Measurements from ENCODE around the gene ITPRIP. TPM values are rescaled to one million over a fixed set of nuclear protein-coding genes. Genes with fewer than 3 reads are reported as not detected.

ITPRIP gene
- total and polyA plus RNA-seq, 5 donors from 2014 or later, result 10.9 to 68.4 (median 13.4) TPM

- Mint-ChIP-seq H3K4me1 (peaks cover 15 to 50% (median 38%) of the 10 kb centered on the region in 4 donors), H3K27me3 (peaks cover 4% of the 10 kb centered on the region), H3K4me3 (peak overlapping the region; percentile 9 to 89 (median 66)), H3K27ac (peak overlapping the region; percentile 1 to 80 (median 77)), H3K36me3 (peaks cover 4% of the 10 kb centered on the region), H3K9me3 (no peaks in the 10 kb centered on the region)
- Histone ChIP-seq H3K27me3 (ENCODE audit: control insufficient read depth, insufficient read depth, low read length) (no peaks in the 10 kb centered on the region), H3K4me3 (ENCODE audit: low read depth, low read length) (no peak overlapping the region), H3K36me3 (ENCODE audit: control insufficient read depth, insufficient read depth, low read length) (peaks cover 20% of the 10 kb centered on the region), H3K9me3 (ENCODE audit: control insufficient read depth in 2 of 2, low read length in 2 of 2) (no peaks in the 10 kb centered on the region), H3K27ac (ENCODE audit: insufficient read depth, low read length, poor library complexity, severe bottlenecking) (peak overlapping the region; percentile 9), H3K4me1 (ENCODE audit: control insufficient read depth, insufficient read depth, low read length, poor library complexity, severe bottlenecking) (peaks cover 22% of the 10 kb centered on the region)
- peak; percentile 35 to 43 for ATAC-seq (ENCODE audit: low read depth in 2 of 2)
- DNase-seq, result peak in 2 of 3 donors; percentile 34 to 59
Measured at GRCh38 chr10:104308439-104308903, 29.8 kb downstream of the ITPRIP start.

- H3K4me3 Mint-ChIP-seq, result peak overlapping the region; percentile 9 to 89 (median 66)
- Histone ChIP-seq H3K36me3 (ENCODE audit: control insufficient read depth, insufficient read depth, low read length) (peaks cover 14% of the 10 kb centered on the region), H3K27ac (ENCODE audit: insufficient read depth, low read length, poor library complexity, severe bottlenecking) (peak overlapping the region; percentile 9), H3K4me3 (ENCODE audit: low read depth, low read length) (no peak overlapping the region), H3K27me3 (ENCODE audit: control insufficient read depth, insufficient read depth, low read length) (no peaks in the 10 kb centered on the region), H3K9me3 (ENCODE audit: control insufficient read depth in 2 of 2, low read length in 2 of 2) (no peaks in the 10 kb centered on the region), H3K4me1 (ENCODE audit: control insufficient read depth, insufficient read depth, low read length, poor library complexity, severe bottlenecking) (peaks cover 22% of the 10 kb centered on the region)
- peak overlapping the region; percentile 1 to 80 (median 77) for H3K27ac Mint-ChIP-seq
- peaks cover 20 to 50% (median 38%) of the 10 kb centered on the region in 4 donors for H3K4me1 Mint-ChIP-seq
- DNase-seq (no peak), ATAC-seq (ENCODE audit: low read depth in 2 of 2) (no peak)
- no peaks in the 10 kb centered on the region for H3K9me3 Mint-ChIP-seq
- no peaks in the 10 kb centered on the region for H3K36me3 Mint-ChIP-seq
- peaks cover 4% of the 10 kb centered on the region for H3K27me3 Mint-ChIP-seq
Measured at GRCh38 chr10:104307576-104308438, 30.5 kb downstream of the ITPRIP start.

DNA sequence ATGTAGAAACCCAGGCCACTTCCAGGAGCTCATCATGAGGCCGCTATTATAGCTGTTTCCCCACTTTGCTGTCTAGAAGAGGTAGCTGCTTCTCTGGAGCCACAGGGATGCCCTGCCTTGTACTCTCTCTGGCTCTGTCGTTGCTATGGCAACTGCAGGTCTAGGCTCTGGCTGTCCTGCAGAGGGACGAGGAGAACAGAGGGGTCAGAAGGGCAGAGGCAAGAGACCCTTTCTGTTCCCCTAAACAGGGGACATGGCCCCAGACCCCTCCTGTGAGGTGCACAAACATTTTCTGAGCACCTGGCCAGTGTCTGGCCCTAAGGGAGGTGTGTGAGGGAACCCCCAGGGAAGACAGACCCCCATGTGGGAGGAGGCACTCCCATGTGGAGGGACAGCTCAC, 31.4 kb downstream of the ITPRIP start:
- Histone ChIP-seq H3K27ac (ENCODE audit: insufficient read depth, low read length, poor library complexity, severe bottlenecking) (no peak overlapping the region), H3K4me3 (ENCODE audit: low read depth, low read length) (no peak overlapping the region), H3K4me1 (ENCODE audit: control insufficient read depth, insufficient read depth, low read length, poor library complexity, severe bottlenecking) (peaks cover 22% of the 10 kb centered on the region), H3K9me3 (ENCODE audit: control insufficient read depth in 2 of 2, low read length in 2 of 2) (no peaks in the 10 kb centered on the region), H3K36me3 (ENCODE audit: control insufficient read depth, insufficient read depth, low read length) (peaks cover 10% of the 10 kb centered on the region), H3K27me3 (ENCODE audit: control insufficient read depth, insufficient read depth, low read length) (no peaks in the 10 kb centered on the region)
- Mint-ChIP-seq H3K4me3 (no peak overlapping the region), H3K27me3 (peaks cover 6% of the 10 kb centered on the region), H3K36me3 (no peaks in the 10 kb centered on the region), H3K4me1 (peaks cover 20 to 44% (median 34%) of the 10 kb centered on the region in 4 donors), H3K9me3 (no peaks in the 10 kb centered on the region), H3K27ac (peak overlapping the region in 1 of 3 donors; percentile 77)
- ATAC-seq (ENCODE audit: low read depth in 2 of 2) (no peak), DNase-seq (no peak)

DNA sequence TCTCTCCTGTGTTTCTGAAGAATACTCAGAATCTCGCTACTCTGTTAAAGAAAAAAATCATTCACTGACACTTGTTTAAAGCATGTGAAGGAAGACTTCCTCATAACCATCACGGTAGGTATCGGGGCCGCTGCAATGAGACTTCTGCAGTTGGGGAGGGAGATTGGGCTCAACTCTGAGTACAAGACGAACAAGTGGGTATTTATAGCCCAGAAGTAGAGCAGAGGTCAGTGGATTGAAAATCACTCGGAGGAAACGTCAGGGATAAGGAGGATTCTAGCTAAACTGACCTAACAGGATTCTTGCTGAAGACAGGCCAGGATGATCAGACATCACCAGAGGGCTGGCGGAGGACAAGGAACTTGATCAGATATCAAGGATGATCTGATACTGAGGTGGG, 33.3 kb downstream of the ITPRIP start:
- no peaks in the 10 kb centered on the region for H3K36me3 Mint-ChIP-seq
- Histone ChIP-seq H3K9me3 (ENCODE audit: control insufficient read depth in 2 of 2, low read length in 2 of 2) (no peaks in the 10 kb centered on the region), H3K4me1 (ENCODE audit: control insufficient read depth, insufficient read depth, low read length, poor library complexity, severe bottlenecking) (peaks cover 22% of the 10 kb centered on the region), H3K4me3 (ENCODE audit: low read depth, low read length) (no peak overlapping the region), H3K27ac (ENCODE audit: insufficient read depth, low read length, poor library complexity, severe bottlenecking) (no peak overlapping the region), H3K36me3 (ENCODE audit: control insufficient read depth, insufficient read depth, low read length) (no peaks in the 10 kb centered on the region), H3K27me3 (ENCODE audit: control insufficient read depth, insufficient read depth, low read length) (peaks cover 3% of the 10 kb centered on the region)
- peaks cover 20 to 42% (median 33%) of the 10 kb centered on the region in 4 donors for H3K4me1 Mint-ChIP-seq
- peak overlapping the region in 1 of 4 donors; percentile 70 for H3K4me3 Mint-ChIP-seq
- H3K9me3 Mint-ChIP-seq, result no peaks in the 10 kb centered on the region
- DNase-seq, result no peak
- no peak overlapping the region for H3K27ac Mint-ChIP-seq
- ATAC-seq (ENCODE audit: low read depth in 2 of 2), result no peak
- peaks cover 17% of the 10 kb centered on the region for H3K27me3 Mint-ChIP-seq

- no peaks in the 10 kb centered on the region for H3K9me3 ChIP-seq (ENCODE audit: control insufficient read depth in 2 of 2, low read length in 2 of 2)
- no peaks in the 10 kb centered on the region for H3K9me3 Mint-ChIP-seq
- H3K4me1 ChIP-seq (ENCODE audit: control insufficient read depth, insufficient read depth, low read length, poor library complexity, severe bottlenecking), result peaks cover 21% of the 10 kb centered on the region
- H3K36me3 Mint-ChIP-seq, result no peaks in the 10 kb centered on the region
- peaks cover 20 to 37% (median 32%) of the 10 kb centered on the region in 4 donors for H3K4me1 Mint-ChIP-seq
- no peak overlapping the region for H3K4me3 Mint-ChIP-seq
- ATAC-seq (ENCODE audit: low read depth in 2 of 2) (no peak), DNase-seq (no peak)
- H3K36me3 ChIP-seq (ENCODE audit: control insufficient read depth, insufficient read depth, low read length), result no peaks in the 10 kb centered on the region
- no peak overlapping the region for H3K4me3 ChIP-seq (ENCODE audit: low read depth, low read length)
- no peak overlapping the region for H3K27ac Mint-ChIP-seq
- peaks cover 22% of the 10 kb centered on the region for H3K27me3 Mint-ChIP-seq
- no peak overlapping the region for H3K27ac ChIP-seq (ENCODE audit: insufficient read depth, low read length, poor library complexity, severe bottlenecking)
- peaks cover 7% of the 10 kb centered on the region for H3K27me3 ChIP-seq (ENCODE audit: control insufficient read depth, insufficient read depth, low read length)
Measured at GRCh38 chr10:104304356-104304745, 33.9 kb downstream of the ITPRIP start.

GRCh38 chr10:104303594-104304355, 34.5 kb downstream of the ITPRIP start:
- no peak overlapping the region for H3K27ac ChIP-seq (ENCODE audit: insufficient read depth, low read length, poor library complexity, severe bottlenecking)
- DNase-seq (no peak), ATAC-seq (ENCODE audit: low read depth in 2 of 2) (no peak)
- no peaks in the 10 kb centered on the region for H3K9me3 ChIP-seq (ENCODE audit: control insufficient read depth in 2 of 2, low read length in 2 of 2)
- peaks cover 16 to 33% (median 29%) of the 10 kb centered on the region in 4 donors for H3K4me1 Mint-ChIP-seq
- no peak overlapping the region for H3K4me3 ChIP-seq (ENCODE audit: low read depth, low read length)
- H3K4me1 ChIP-seq (ENCODE audit: control insufficient read depth, insufficient read depth, low read length, poor library complexity, severe bottlenecking), result peaks cover 16% of the 10 kb centered on the region
- H3K27ac Mint-ChIP-seq, result no peak overlapping the region
- H3K4me3 Mint-ChIP-seq, result no peak overlapping the region
- H3K9me3 Mint-ChIP-seq, result no peaks in the 10 kb centered on the region
- no peaks in the 10 kb centered on the region for H3K36me3 ChIP-seq (ENCODE audit: control insufficient read depth, insufficient read depth, low read length)
- peaks cover 7% of the 10 kb centered on the region for H3K27me3 ChIP-seq (ENCODE audit: control insufficient read depth, insufficient read depth, low read length)
- no peaks in the 10 kb centered on the region for H3K36me3 Mint-ChIP-seq
- H3K27me3 Mint-ChIP-seq, result peaks cover 28% of the 10 kb centered on the region

- DNase-seq (no peak), ATAC-seq (ENCODE audit: low read depth in 2 of 2) (no peak)
- H3K4me1 ChIP-seq (ENCODE audit: control insufficient read depth, insufficient read depth, low read length, poor library complexity, severe bottlenecking), result peaks cover 4% of the 10 kb centered on the region
- Mint-ChIP-seq H3K4me1 (peaks cover 11 to 16% (median 14%) of the 10 kb centered on the region in 4 donors), H3K36me3 (no peaks in the 10 kb centered on the region), H3K27me3 (peaks cover 29% of the 10 kb centered on the region), H3K27ac (no peak overlapping the region), H3K4me3 (no peak overlapping the region), H3K9me3 (no peaks in the 10 kb centered on the region)
- peaks cover 7% of the 10 kb centered on the region for H3K27me3 ChIP-seq (ENCODE audit: control insufficient read depth, insufficient read depth, low read length)
- H3K9me3 ChIP-seq (ENCODE audit: control insufficient read depth in 2 of 2, low read length in 2 of 2), result no peaks in the 10 kb centered on the region
- H3K27ac ChIP-seq (ENCODE audit: insufficient read depth, low read length, poor library complexity, severe bottlenecking), result no peak overlapping the region
- H3K36me3 ChIP-seq (ENCODE audit: control insufficient read depth, insufficient read depth, low read length), result no peaks in the 10 kb centered on the region
- H3K4me3 ChIP-seq (ENCODE audit: low read depth, low read length), result no peak overlapping the region
Measured at GRCh38 chr10:104301907-104302690, 36.2 kb downstream of the ITPRIP start.
